Body of pancreas (tissue), 4 donors: ENCODE data around the gene UHRF1. TPM values are rescaled to one million over a fixed set of nuclear protein-coding genes. Genes with fewer than 3 reads are reported as not detected.

Source experiments
- ATAC-seq: fragments of 150-250 bp; one replicate; pipeline ENCODE4 v1.9.1; 2016
- DNase-seq, 4 donors: peaks; one replicate each; pipeline ENCODE4 v3.0.0-alpha.2; 2019
- H3K27ac ChIP-seq, 4 donors: fragments of 200-600 bp; sonication (generic); 1 replicate in 3 of 4; 2 replicates in 1 of 4; pipeline versions ENCODE4 v1.5.1 to v1.6.1; 2016 to 2019; ENCODE audit warnings: mild to moderate bottlenecking in 1 of 4, mixed read lengths in 1 of 4, moderate library complexity in 1 of 4
- H3K27me3 ChIP-seq, 2 donors: fragments of 200-600 bp; sonication (generic); one replicate each; pipeline ENCODE4 v1.6.0; 2016; ENCODE audit warnings: mild to moderate bottlenecking in 1 of 2
- H3K36me3 ChIP-seq, 2 donors: fragments of 200-600 bp; sonication (generic); replicated peaks in 1 of 2; 2 replicates each; pipeline ENCODE4 v1.5.1; 2016; ENCODE audit warnings: low read depth in 2 of 2; ENCODE audit not compliant: insufficient read depth in 1 of 2
- H3K4me1 ChIP-seq: fragments of 200-600 bp; sonication (generic); one replicate; pipeline ENCODE4 v1.6.0; 2016
- H3K4me3 ChIP-seq, 2 donors: fragments of 200-600 bp; sonication (generic); 1 replicate in 1 of 2; 2 replicates in 1 of 2; pipeline ENCODE4 v1.5.1; 2016 to 2019
- H3K9me3 ChIP-seq, 3 donors: fragments of 200-600 bp; sonication (generic); 1 replicate in 2 of 3; 2 replicates in 1 of 3; pipeline ENCODE4 v1.5.1; 2016
- POLR2A ChIP-seq, 3 donors: fragments of 450-650 bp; IDR thresholded peaks; one replicate each; pipeline ENCODE4 v1.6.1; 2016; ENCODE audit warnings: antibody characterized with exemption in 3 of 3, mild to moderate bottlenecking in 2 of 3
- WGBS, 2 donors: methylation state at CpG; one replicate each; pipeline ENCODE4 v1.1.5; 2017; 5-methylcytosine and 5-hydroxymethylcytosine counted together
- intact Hi-C: fragments of 100-400 bp; cut with DNase I; formaldehyde crosslinking; loops from one replicate; pipeline ENCODE4 v1.15.1; 2023
- total RNA-seq, 2 donors: library from RNA; depleted of rRNA; stranded (reverse); fragments of >200 nt; gene quantifications; one replicate each; pipeline ENCODE4 v1.1.0, GENCODE V29; 2016
- TF ChIP-seq, protein P1 (sequence below), 7 experiments: fragments of 450-650 bp in 4 of 7; fragments of 200-600 bp in 3 of 7; sonication (generic) in 3 of 7; IDR thresholded peaks; one replicate each; pipeline ENCODE4 v1.5.1; 2016 to 2019; ENCODE audit warnings: antibody characterized with exemption in 7 of 7

The UHRF1 gene
- total RNA-seq, 2 donors from 2014 or later = 2.1 to 3.3 TPM

DNA sequence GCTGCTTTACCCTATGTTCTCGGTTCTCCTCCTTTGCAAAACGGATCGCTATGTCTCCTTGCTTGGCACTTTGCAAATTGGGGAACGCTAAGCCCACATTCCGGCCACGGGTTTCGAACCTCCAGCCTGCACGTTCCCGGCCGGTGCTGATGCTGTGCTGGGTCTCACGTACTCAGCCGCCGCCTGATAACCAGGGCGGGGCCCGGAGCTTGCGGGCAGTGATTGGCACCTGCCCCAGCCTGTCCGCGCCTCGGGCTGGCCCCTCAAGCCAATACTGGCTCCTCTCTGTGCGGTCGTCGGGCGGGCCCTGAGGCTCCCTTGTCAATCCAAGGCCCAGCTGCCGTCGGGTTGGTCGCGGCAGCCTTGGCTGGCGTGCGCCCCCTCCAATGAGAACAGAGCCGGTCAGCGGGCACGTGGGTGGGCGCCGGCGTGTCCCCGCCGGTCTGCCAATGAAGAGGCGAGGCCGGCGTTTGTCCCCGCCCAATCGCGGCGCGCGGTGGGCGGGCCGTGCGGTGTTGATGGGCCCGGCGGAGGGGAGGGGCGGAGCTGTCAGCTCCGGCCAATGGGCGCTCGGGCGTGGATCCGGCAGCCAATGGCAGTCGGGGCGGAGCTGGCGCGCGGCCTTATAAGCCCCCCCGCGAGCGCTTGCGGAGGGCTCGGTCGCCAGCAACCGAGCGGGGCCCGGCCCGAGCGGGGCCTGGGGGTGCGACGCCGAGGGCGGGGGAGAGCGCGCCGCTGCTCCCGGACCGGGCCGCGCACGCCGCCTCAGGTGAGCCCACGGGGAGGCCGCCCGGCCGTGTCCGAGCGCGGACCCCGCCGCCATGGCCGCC, 59.4 kb downstream of the UHRF1 start, which contains the start of gene KDM4B:
KDM4B (plus strand) TSS at position 652 of the 830 bp plus-strand sequence. CDS start 63,778 bp downstream, outside the sequence.
- 0 to 1% methylated on average over 17 to 51 of the region's 96 CpGs for WGBS, 2 donors
- peak; percentile 99 to 100 (median 99) for DNase-seq
- TF ChIP-seq, protein P1, sequence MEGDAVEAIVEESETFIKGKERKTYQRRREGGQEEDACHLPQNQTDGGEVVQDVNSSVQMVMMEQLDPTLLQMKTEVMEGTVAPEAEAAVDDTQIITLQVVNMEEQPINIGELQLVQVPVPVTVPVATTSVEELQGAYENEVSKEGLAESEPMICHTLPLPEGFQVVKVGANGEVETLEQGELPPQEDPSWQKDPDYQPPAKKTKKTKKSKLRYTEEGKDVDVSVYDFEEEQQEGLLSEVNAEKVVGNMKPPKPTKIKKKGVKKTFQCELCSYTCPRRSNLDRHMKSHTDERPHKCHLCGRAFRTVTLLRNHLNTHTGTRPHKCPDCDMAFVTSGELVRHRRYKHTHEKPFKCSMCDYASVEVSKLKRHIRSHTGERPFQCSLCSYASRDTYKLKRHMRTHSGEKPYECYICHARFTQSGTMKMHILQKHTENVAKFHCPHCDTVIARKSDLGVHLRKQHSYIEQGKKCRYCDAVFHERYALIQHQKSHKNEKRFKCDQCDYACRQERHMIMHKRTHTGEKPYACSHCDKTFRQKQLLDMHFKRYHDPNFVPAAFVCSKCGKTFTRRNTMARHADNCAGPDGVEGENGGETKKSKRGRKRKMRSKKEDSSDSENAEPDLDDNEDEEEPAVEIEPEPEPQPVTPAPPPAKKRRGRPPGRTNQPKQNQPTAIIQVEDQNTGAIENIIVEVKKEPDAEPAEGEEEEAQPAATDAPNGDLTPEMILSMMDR (IDR thresholded peaks at IDR 0.05) = no peak
- peak; percentile 78 to 84 (median 79) for TF ChIP-seq POLR2A (IDR thresholded peaks at IDR 0.05)
- no peaks in the 10 kb centered on the region for H3K9me3 ChIP-seq
- peak within 1 kb of the TSS; percentile 60 to 69 (median 69) for H3K27ac ChIP-seq
- H3K4me3 ChIP-seq = peak within 1 kb of the TSS; percentile 8 to 41
- no peaks in the 10 kb centered on the region for H3K27me3 ChIP-seq
- no peaks in the 10 kb centered on the region for H3K36me3 ChIP-seq
- intact Hi-C loops = no loop called here
- peaks cover 43% of the 10 kb centered on the region for H3K4me1 ChIP-seq
- peak; percentile 94 for ATAC-seq

DNA sequence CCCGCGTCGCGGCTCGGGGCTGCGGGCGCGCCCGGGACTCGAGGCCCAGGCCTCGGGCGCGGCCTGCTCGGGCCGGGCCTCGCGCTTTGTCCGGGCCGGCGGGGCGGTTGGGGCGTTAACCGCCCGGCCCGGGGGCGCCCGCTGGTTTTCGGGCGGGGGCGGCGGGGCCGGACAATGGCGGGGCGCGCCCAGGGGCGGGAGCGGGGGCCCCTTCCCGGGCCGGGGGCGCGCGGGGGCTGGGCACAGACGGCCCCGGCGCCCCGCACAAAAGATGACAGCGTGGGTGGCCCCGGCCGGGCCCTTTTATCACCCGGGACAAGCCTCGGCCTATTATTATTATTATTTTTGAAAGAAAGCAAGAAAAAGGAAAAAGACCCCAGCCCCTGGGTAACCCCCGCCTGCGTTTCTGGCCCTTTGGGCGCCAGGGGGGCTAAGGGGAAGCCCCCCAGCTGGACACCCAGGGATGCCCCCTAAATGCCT, 60.0 kb downstream of the UHRF1 start:
- whole genome bisulfite sequencing, 2 donors = 1 to 4% methylated on average over 13 to 18 of the region's 54 CpGs
- intact Hi-C loops = no loop called here
- TF ChIP-seq POLR2A (IDR thresholded peaks at IDR 0.05) = no peak
- TF ChIP-seq, protein P1 (IDR thresholded peaks at IDR 0.05) = no peak
- Histone ChIP-seq H3K36me3 (no peaks in the 10 kb centered on the region), H3K27ac (peak overlapping the region; percentile 55 to 69 (median 69)), H3K9me3 (no peaks in the 10 kb centered on the region), H3K4me1 (peaks cover 43% of the 10 kb centered on the region), H3K4me3 (peak overlapping the region; percentile 8 to 41), H3K27me3 (no peaks in the 10 kb centered on the region)
- no peak for DNase-seq
- ATAC-seq = peak; percentile 15

DNA sequence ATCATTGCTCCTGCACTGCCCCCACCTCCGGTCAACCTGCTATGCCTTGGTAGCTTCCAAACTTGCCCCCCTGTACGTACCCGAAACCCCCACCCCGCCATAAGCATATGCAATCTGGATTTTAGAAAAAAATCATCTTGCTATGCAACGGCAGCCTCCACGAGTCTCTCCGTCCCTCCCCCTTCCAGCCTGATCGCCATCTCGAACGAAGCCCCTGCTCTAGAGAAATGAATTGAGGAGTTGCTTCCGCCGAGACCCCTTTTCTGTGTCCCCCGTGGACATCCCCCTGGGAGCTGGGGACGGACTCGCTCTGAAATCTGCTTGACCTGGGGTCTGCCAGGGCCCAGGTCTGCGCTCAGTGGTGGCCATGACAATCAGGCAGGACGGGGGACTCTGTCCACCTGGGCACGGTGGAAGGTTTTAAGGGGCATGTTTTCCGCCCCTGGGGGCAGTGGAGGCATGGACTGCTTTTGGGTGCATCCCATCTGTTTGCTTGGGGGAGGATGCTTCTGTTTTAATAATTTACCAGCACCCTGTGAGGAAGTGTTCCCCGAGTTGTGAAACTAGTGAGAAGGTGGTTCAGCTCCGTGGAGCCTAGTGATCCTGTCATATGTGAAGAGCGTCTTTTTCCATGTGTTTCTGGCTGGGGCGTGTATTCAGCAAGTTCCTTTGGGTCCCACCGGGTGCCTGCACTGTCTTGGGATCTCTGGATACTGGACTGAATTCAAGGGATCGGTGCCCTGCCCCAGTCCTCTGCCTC, 60.7 kb downstream of the UHRF1 start:
- 2 to 5% methylated on average over 25 of the region's 25 CpGs for WGBS, 2 donors
- H3K27me3 ChIP-seq = no peaks in the 10 kb centered on the region
- H3K36me3 ChIP-seq = no peaks in the 10 kb centered on the region
- TF ChIP-seq, protein P1 (IDR thresholded peaks at IDR 0.05) = no peak
- TF ChIP-seq POLR2A (IDR thresholded peaks at IDR 0.05) = peak in 1 of 3 donors; percentile 22
- DNase-seq (peak in 1 of 4 donors; percentile 47), ATAC-seq (no peak)
- H3K4me3 ChIP-seq = peak overlapping the region; percentile 8 to 41
- intact Hi-C loops = no loop called here
- H3K9me3 ChIP-seq = no peaks in the 10 kb centered on the region
- peak overlapping the region; percentile 45 to 69 (median 62) for H3K27ac ChIP-seq
- H3K4me1 ChIP-seq = peaks cover 46% of the 10 kb centered on the region

DNA sequence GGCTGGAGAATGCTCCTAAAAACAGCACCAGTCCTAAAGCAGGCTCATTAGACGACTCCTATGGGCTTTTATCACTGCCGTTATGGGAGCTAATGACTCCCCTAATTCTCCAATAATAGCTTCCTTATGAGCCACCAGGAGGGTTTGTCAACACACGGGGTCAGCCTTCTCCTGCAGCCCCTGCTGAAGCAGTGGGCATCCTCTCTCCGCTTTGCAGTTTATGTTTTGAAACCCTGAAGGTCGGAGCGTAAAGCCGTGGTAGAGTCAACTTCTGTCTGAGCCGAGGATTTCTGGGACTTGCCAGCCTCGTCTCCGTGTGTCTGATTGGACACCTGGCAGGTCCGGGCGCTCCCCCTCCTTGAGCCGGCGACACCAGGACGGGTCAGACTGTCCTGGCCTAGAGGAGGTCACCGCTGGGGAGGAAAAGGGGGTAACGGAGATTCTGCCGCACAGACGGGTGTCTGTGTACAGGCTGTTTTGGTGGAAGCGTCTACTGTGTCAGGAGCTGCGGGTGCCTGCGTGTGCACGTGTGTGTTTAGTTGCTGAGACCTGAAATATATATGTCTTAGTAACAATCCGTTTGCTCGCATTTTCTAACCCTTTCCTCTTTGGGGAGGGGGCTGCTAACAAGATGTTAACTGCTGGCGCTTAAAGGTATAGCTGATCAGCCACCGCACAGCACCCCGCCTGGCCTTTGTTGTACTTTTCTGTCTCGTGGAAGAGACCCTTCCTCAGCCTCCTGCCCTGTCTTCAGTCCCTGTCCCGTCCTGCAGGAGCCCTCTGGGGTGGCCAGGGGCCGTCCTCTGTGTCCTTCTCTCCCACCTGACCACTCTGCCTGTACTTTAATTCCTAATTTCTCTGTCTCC, 61.5 kb downstream of the UHRF1 start:
- H3K36me3 ChIP-seq = no peaks in the 10 kb centered on the region
- H3K4me3 ChIP-seq = no peak overlapping the region
- H3K9me3 ChIP-seq = no peaks in the 10 kb centered on the region
- peak; percentile 46 to 65 (median 58) for DNase-seq
- 13 to 14% methylated on average over 21 to 31 of the region's 31 CpGs for WGBS, 2 donors
- no peaks in the 10 kb centered on the region for H3K27me3 ChIP-seq
- peak overlapping the region; percentile 45 to 69 (median 62) for H3K27ac ChIP-seq
- H3K4me1 ChIP-seq = peaks cover 54% of the 10 kb centered on the region
- ATAC-seq = no peak
- intact Hi-C loops = no loop called here
- TF ChIP-seq POLR2A (IDR thresholded peaks at IDR 0.05) = peak in 1 of 3 donors; percentile 24
- TF ChIP-seq, protein P1 (IDR thresholded peaks at IDR 0.05) = no peak
